Activated effector memory CD4-positive, alpha-beta T cell treated with anti-CD3 and anti-CD28 coated beads, Interleukin-2, amount 50 U/mL, for 16 hours (primary cell): Measurements from ENCODE around the gene PXYLP1.

Experiments
- DNase-seq: peaks from one replicate; pipeline ENCODE4 v3.0.0-alpha.2; 2020

PXYLP1 gene

DNA sequence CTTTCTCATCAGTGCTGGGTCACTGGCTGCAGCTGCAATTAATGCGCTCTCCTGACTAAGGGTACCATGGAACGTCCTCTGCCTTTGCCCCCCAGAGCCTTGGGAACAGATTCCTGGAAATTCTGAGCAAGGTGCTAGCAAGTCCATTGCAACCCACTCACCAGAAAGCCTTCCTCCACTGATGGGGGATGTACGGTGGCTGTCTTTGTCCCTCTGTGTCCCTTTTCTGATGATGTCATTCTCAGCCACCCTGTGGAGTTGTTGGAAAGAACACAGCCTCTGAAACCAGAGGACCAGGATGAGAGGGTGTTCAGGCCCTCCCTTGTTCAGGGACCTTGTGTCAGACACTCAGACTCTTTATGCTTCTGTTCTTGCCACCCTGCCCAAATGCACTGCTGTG, 98.6 kb downstream of the PXYLP1 start:
- DNase-seq = no peak

DNA sequence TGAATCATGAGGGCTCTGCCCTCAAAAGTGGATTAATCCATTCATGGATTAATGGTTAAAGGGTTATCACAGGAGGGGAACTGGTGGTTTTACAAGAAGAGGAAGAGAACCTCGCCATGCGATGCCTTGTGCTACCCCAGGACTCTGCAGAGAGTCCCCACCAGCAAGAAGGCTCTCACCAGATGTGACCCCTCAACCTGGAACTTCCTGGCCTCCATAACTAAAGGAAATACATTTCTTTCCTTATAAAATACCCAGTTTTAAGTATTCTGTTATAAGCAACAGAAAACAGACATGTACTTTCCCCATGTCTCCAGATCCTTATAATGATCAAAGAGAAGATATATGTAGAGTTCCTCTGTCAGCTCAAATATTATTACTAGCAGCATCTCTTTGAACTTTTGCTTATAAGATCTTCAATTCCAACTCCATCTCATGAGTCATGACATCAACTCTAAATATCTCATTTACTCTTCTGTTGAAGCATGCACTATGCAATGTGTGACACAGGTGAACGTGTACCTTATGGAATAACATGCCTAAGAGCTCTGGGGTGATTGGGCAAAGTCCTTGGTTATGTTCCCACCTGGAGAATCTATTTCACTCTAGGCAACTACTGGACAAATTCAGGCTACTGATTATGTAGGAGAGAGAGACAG, 99.2 kb downstream of the PXYLP1 start:
- DNase-seq = no peak

DNA sequence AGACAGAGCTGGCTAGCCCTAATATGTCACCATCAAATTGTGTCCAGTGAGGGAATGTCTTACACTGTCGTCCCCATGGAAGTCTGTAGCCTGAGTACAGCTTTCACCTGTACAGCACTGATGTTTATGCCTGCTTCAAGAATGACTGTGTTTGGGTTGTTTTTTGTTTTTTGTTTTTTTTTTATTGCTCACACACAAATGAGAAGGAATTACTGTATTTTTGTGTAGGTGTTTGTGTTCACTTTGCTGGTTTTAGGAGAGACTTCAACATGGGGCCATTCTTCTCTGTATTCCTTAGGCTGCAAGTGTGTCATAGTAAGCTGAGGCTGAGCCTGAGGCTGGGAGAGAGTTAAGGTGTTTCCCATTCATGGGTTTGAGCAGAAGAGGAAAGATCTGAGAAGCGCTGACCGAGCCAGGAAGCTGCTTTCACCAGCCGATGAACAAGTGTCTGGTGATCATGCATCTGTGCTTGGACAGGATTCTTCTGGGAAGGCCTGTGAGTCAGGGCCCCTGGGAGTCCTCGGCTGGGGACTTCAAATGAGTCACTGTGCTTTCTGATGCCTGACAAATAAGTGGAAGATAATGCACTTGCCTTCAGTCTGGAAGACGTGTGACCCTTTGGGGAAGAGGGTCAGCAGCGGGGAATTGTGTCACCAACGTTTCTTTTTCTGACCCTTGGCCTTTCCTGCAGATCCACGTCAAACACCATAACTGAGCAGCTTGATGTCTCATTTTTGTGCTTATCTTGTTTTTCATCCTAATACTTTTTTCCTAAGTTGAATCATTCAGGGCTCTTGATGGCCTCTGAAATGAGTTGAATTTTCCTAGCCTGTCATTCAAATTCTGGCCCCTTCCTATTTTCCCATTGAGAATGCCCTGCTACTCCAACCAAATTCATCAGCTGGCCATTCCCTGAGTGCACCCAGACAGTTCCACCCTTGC, 100.0 kb downstream of the PXYLP1 start:
- no peak for DNase-seq

DNA sequence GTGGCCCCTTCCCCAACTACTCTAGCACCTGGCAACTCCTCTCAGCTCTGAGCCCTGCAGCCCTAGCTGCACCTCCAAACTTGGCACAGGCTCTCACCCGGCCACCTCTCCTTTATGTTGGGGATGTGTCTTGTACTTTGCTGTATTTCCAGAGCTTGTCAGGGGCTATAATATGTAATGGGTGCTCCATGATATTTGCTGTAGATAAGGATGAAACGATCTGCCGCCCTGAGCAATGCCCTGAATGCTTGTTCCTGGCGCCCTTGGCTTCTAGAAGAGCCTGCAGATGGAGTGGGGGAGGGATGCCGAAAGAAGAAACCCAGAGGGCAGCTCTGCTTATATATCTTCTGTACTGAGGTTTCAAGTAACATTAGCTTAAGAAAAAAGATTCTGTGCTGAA, 100.8 kb downstream of the PXYLP1 start:
- DNase-seq = no peak

DNA sequence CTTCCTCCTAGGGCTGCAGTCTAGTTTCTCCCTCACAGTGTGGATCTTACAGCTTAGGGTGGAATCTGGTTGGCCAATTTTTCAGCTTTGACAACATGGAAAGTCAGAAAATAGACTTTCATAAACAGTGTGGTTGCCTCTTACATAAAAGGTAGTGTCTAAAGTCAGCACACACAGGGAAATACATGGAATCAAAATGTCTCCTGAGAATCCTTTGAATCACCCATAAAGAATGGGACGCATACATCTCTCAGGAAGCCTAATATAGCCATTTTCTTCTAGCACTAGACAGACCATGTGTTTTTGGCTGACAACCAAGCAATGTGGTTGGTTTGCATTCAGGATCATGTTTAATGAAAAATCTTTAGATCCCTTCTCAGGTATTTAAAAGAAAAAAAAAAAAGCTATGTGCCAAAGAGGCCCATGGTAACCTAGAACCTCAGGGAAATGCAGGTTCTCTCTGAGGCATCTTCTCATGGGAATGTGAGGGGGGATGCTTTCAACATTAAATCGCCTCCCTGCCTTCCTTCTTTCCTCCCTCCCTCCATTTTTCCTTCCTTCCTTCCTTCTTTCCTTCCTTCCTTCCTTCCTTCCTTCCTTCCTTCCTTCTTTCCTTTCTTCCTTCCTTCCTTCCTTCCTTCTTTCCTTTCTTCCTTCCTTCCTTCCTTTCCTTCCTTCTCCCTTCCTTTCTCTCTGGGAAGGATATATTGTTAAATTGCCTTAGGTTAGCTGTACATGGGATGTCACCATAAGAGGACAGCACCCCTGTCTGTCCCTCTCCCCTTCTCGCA, 102.4 kb downstream of the PXYLP1 start:
- no peak for DNase-seq

DNA sequence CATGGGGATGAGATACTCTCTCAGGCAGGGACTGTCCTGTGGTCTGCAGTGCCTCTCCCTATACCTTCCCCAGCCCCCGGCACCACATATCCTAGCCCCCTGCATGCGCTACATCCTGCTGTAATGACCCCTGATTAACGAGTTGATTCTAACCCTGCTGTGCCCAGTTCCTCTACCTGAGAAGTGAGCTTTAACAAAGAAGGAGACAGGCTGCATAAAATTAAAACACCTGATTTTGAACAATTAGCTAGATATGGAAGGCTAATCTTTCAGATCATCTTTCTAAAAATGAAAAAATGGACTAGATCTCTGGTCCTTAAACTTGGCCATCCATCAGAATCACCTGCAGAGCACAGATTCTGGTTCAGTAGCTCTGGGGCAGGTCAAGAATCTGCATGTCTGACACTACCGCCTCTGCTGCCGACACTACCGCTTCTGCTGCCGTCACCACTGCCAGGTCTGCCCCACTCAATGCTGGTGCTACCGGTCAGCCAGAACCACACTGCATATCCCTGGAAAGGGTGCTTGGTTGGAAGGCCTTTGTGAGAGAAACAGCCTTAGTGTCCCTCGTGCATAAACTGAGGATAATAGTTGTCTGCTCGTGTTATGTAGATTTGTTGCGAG, 103.1 kb downstream of the PXYLP1 start:
- no peak for DNase-seq

DNA sequence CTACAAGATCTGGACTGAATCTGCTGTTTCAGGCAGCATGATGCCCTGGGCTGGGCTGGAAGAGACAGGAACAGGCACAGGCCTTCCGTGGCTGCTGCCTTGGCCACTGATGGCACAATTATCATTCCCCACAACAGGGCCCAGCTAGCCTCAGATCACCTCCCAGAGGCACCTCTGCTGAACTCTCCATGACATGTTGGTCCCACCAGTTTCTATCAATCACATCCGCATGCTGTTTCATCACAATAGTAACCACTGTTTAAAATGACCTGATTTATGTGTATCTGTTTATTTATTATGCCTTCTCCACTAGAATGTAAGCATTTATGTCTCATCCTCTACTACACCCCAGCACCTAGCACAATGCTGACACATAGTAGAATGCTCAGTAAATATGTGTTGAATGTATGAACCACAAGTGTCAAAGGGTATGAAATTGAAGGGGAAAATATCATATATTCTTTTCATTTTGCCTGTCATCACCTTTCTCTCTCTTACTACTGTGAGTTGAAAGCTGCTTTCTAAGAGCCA, 104.0 kb downstream of the PXYLP1 start:
- DNase-seq = no peak

DNA sequence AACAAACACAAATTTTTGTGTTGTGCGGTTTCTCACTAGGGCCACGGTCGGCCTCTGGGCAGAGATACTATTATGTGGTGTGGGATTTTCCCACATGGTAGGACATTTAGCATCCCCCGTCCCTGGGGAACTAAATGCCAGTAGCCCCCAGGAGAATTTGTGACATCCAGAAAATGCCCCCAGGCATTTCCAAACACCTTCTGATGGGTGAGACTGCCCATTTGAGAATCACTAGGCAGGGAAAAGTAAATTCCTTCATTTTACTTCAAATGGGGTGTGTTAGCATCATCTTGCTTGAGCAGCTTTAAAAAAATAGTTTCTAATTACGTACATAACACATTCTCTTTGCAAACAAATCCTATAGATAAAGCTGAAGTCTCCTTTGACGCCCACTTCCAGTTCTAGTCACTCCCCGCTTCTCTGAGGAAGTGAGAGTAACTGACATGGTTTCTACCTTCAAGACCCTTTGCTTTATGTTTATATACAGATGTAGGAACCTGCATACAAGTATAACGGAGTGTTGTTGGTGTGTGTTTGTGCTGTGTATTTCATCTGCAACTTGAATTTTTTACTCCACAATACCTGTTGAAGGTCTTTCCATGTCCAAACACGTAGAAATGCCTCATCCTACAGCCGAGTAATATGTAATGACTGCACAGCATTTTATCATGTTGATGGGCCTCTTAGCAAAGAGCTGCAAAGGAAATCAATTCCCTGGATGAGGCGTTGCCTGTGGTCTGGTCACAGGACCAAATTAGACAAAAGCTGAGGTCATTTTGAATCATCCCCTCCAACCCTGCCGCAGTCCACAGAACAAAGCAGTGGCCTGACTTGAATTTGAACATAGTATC, 105.3 kb downstream of the PXYLP1 start:
- DNase-seq = no peak

DNA sequence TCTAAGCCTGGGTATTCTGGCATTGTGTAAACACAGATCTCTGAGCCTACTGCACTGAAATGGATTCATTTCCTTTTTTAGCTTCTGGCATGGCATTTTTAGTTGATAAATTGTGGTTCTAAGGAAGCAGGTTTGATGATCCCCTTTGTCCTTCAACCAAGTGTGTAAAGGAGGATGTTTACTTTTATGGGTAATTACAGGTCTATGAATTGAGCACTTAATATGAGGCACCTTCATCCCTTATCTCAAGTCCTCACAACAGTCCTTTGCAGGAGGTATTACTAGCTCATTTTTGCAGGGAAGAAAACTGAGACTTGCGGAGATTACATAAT, 105.9 kb downstream of the PXYLP1 start:
- DNase-seq = no peak

DNA sequence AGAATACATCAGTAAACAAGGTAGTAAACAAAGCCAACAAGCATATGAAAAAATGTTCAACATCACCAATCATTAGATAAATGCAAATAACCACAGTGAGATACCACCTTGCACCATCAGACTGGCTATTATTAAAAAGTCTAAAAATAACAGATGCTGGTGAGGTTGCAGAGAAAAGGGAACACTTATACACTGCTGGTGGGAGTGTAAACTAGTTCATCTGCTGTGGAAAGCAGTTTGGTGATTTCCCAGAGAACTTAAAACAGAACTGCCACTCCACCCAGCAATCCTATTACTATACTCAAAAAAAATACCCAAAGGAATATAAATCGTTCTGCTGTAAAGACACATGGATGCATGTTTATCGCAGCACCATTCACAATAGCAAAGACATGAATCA, 106.4 kb downstream of the PXYLP1 start:
- no peak for DNase-seq

DNA sequence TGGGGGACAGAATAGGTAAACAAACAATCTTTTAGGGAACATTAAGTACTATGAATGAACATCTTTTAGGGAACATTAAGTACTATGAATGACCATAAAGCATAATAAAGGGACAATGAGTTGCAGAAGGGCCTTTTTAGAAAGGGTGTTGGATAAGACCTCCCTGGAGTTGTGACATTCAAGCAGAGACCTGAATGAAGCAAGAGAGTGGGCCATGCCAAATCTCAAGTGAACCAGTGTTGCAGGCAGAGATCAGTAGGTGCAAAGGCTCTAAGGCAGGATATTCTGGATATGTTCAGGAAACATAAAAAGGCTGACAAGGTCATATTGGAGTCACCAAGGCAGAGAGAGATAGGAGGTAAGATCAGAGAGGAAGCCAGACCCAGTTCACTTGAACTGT, 107.3 kb downstream of the PXYLP1 start:
- no peak for DNase-seq

DNA sequence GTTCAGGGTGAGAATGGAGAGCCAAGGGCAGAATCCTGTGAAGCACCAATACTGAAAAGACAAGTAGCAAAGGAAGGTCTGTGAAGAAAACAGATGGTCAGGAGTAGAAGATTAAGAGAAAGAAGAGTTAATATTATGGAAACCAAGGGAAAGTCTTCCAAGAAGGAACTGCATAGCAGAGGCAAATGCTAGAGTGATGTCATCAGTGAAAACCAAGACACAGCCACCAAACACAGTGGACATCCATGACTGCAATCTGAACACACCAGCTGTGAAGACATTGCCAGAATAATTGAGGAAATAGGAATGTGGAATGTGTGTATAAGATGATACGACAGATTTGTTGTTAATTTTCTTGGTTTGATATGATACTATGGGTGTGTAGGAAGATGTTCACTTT, 109.9 kb downstream of the PXYLP1 start:
- no peak for DNase-seq

DNA sequence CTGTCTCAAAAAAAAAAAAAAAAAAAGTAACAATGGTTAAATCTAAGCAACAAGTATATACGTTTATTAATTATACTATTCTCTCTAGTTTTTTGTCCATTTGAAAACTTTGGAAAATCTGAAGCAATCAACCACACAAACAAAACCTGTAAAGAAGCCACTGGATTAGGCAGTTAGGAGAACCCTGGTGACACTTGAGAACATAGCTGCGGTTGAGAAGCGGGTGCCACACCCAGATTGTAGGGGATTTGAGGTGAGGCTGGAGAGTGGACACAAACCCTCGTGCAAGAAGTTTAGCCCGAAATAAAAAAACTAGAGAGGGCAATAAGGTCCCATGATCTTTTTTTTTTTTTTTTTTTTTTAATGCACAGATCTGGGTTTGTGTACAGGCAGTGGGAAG, 110.8 kb downstream of the PXYLP1 start:
- DNase-seq = no peak

DNA sequence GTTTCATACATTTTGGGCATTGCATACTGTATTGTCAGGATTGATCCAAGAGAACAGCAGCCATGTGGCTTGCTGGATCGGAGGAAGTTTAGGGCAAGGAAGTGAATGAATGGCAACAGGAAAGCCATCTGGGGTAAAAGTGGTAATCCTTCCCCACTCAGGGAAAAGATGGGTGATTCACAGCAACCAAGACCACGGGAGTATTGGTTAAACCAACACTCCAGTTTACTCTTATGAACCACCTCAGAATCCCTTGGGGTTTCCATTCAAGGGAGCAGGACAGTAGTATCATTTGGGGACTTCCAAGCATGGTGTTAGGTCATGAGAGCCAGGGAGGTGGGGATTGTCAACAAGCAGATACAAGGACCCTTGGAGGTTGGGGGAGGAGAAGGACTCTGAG, 111.5 kb downstream of the PXYLP1 start:
- DNase-seq = no peak

DNA sequence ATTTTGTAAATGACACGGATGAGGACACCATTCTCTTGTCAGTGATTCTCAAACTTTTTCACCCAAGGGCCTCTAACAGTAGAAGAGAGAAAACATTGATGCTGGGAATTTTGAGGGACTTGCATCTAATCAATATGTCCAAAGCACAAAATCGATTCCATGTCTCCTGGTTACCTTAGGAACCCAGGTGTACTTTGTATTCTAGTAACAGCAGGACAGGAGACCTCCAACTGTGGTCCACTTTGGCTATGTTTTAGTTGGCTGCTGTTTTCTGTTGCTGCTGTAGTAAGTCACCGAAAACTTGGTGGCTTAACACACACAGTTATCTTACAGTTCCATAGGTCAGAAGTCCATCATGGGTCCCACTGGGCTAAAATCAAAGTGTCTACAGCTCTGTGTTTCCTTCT, 112.2 kb downstream of the PXYLP1 start:
- no peak for DNase-seq
